Neural progenitor cell (in vitro differentiated cells): ENCODE data around the gene ABCA1.

Experiments
- CTCF ChIP-seq: fragments of 200-600 bp; sonication (generic); IDR thresholded peaks from 2 replicates; pipeline ENCODE4 v1.5.1; 2017; ENCODE audit warnings: antibody characterized with exemption, mild to moderate bottlenecking
- EZH2phosphoT487 ChIP-seq: fragments of 200-600 bp; sonication (generic); IDR thresholded peaks from 2 replicates; pipeline ENCODE4 v1.6.1; 2017; ENCODE audit warnings: antibody characterized with exemption

- no peak for TF ChIP-seq CTCF
- no peak for TF ChIP-seq EZH2phosphoT487
Measured at GRCh38 chr9:104746798-104747197, 181.2 kb downstream of the ABCA1 start.
